Type B pancreatic cell (in vitro differentiated cells): ENCODE results near the gene MAP3K14. TPM values are rescaled to one million over a fixed set of nuclear protein-coding genes. Genes with fewer than 3 reads are reported as not detected.

Source experiments
- DNase-seq: peaks from one replicate; pipeline ENCODE4 v3.0.0; 2021; ENCODE audit warnings: mixed read lengths; ENCODE audit not compliant: unreplicated experiment; ENCODE audit errors: extremely low spot score
- H3K27ac Mint-ChIP-seq: 2 replicates; pipeline ENCODE4 v1.8.0; 2021; ENCODE audit warnings: mild to moderate bottlenecking, mixed read lengths
- H3K27me3 Mint-ChIP-seq: 2 replicates; pipeline ENCODE4 v1.8.0; 2021; ENCODE audit warnings: mixed read lengths
- H3K36me3 Mint-ChIP-seq: 2 replicates; pipeline ENCODE4 v1.8.0; 2021; ENCODE audit warnings: mixed read lengths
- H3K4me1 Mint-ChIP-seq: one replicate; pipeline ENCODE4 v1.8.0; 2021; ENCODE audit warnings: mixed read lengths; ENCODE audit not compliant: unreplicated experiment
- H3K4me3 Mint-ChIP-seq: 2 replicates; pipeline ENCODE4 v1.8.0; 2021; ENCODE audit warnings: mild to moderate bottlenecking, mixed read lengths
- H3K9me3 Mint-ChIP-seq: 2 replicates; pipeline ENCODE4 v1.8.0; 2021; ENCODE audit warnings: mixed read lengths
- total RNA-seq: library from RNA; stranded (reverse); gene quantifications from 2 replicates; pipeline ENCODE4 v1.2.1, GENCODE V29; 2021; ENCODE audit warnings: low replicate concordance
- TF ChIP-seq, protein P1 (sequence below): fragments of 200-600 bp; sonication (generic); conservative IDR thresholded peaks from 2 replicates; pipeline ENCODE4 v1.5.0; 2021; ENCODE audit warnings: antibody characterized with exemption, mild to moderate bottlenecking

The MAP3K14 gene
- total RNA-seq, 1 donor from 2014 or later = 10.4 TPM

DNA sequence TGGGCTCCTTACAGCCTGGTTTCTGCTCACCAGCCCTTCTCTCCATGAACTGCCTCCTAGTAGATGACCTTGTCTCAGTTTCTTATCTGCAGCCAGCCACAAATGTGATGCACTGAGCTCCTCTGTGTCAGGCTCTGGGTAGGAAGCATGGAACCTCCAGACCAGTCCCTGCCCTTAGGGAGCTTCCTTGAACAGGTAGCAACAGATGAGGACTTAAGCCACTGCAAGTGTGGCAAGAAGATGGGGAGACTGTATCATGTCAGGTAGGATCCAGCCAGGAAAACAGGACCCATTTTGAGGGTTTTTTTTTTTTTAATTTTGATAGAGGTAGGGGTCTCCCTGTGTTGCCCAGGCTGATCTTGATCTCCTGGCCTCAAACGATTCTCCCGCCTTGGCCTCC lies 5.3 kb upstream of the MAP3K14 start:
- peaks cover 2% of the 10 kb centered on the region for H3K27me3 Mint-ChIP-seq
- no peak for DNase-seq
- TF ChIP-seq, protein P1, sequence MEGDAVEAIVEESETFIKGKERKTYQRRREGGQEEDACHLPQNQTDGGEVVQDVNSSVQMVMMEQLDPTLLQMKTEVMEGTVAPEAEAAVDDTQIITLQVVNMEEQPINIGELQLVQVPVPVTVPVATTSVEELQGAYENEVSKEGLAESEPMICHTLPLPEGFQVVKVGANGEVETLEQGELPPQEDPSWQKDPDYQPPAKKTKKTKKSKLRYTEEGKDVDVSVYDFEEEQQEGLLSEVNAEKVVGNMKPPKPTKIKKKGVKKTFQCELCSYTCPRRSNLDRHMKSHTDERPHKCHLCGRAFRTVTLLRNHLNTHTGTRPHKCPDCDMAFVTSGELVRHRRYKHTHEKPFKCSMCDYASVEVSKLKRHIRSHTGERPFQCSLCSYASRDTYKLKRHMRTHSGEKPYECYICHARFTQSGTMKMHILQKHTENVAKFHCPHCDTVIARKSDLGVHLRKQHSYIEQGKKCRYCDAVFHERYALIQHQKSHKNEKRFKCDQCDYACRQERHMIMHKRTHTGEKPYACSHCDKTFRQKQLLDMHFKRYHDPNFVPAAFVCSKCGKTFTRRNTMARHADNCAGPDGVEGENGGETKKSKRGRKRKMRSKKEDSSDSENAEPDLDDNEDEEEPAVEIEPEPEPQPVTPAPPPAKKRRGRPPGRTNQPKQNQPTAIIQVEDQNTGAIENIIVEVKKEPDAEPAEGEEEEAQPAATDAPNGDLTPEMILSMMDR = no peak
- H3K27ac Mint-ChIP-seq = no peak overlapping the region
- H3K4me1 Mint-ChIP-seq = peaks cover 32% of the 10 kb centered on the region
- H3K4me3 Mint-ChIP-seq = no peak overlapping the region
- H3K9me3 Mint-ChIP-seq = no peaks in the 10 kb centered on the region
- H3K36me3 Mint-ChIP-seq = no peaks in the 10 kb centered on the region

DNA sequence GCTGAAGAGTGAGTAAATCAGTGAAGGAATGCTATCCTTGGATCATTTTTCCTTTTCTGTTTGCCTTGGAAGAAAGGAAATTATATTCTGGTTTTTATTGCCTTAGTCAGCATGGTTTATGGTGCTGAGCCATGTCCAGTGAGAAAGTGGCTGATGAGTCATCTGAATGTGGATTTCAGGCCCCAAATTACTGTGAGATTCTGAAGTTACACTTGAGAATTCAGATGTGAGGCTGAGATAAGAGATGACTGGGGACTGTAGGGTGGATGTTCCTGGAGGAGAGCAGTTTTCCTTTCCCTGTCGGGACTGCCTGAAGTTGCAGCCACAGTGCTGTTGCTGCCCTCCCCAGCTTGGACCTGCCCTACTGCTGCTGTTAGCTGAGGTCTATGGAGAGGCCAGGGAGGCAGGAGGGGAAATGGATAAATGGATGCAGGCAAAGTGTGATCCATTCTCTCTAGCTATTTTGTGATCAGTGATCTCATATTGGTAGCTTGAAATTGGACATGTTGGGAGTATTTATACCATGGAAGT lies 4.2 kb upstream of the MAP3K14 start:
- Mint-ChIP-seq H3K27ac (peak overlapping the region; percentile 83), H3K4me1 (peaks cover 34% of the 10 kb centered on the region), H3K36me3 (no peaks in the 10 kb centered on the region), H3K9me3 (no peaks in the 10 kb centered on the region), H3K4me3 (peak overlapping the region; percentile 43), H3K27me3 (peaks cover 2% of the 10 kb centered on the region)
- TF ChIP-seq, protein P1 = no peak
- no peak for DNase-seq

DNA sequence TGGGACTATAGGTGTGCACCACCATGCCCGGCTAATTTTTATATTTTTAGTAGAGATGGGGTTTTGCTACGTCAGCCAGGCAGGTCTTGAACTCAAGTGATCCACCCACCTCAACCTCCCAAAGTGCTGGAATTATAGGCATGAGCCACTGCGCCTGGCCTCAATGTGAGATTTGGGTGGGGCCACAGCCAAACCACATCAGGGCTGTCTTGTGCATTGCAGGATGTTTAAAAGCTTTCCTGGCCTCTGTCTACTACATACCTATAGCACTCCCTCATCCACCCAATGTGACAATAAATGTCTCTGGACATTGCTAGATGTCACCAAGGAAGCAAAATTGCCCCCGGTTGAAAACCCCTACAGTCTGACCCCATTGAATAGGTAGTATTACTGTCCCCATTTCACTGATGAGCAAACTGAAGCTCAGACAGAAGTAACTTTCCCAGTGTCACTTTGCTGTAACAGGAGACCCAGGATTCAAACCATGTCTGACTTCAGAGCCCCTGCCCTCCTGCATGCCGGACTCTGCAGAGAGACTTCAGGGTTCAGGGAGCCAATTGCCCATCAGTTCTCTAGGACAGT lies 3.6 kb upstream of the MAP3K14 start:
- Mint-ChIP-seq H3K4me1 (peaks cover 40% of the 10 kb centered on the region), H3K9me3 (no peaks in the 10 kb centered on the region), H3K27me3 (peaks cover 2% of the 10 kb centered on the region), H3K36me3 (no peaks in the 10 kb centered on the region), H3K27ac (peak overlapping the region; percentile 83), H3K4me3 (peak overlapping the region; percentile 43)
- no peak for DNase-seq
- TF ChIP-seq, protein P1 = no peak

DNA sequence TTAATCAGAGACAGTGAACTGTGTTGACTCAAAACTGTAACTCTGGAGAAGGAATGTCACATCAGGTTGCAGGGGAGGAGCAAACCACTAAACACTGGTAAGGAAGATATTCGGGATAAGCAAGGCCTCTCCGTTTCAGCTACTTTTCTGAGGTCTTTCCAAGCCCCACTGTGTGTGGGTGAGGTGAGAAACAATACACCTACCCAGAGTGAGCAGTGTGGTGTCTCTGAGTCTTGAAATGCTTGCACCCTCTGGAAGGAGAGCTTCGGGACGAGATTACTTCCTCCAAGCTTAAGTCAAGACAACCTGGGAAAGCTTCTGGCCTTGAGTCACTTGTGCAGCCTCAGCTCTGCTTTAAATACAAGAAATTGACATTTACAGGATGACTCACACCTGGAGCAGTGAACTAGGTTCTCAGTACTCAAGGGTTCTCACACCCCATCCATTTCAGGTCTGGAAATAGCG lies 2.5 kb upstream of the MAP3K14 start:
- peak overlapping the region; percentile 64 for H3K4me3 Mint-ChIP-seq
- TF ChIP-seq, protein P1 = no peak
- no peaks in the 10 kb centered on the region for H3K9me3 Mint-ChIP-seq

DNA sequence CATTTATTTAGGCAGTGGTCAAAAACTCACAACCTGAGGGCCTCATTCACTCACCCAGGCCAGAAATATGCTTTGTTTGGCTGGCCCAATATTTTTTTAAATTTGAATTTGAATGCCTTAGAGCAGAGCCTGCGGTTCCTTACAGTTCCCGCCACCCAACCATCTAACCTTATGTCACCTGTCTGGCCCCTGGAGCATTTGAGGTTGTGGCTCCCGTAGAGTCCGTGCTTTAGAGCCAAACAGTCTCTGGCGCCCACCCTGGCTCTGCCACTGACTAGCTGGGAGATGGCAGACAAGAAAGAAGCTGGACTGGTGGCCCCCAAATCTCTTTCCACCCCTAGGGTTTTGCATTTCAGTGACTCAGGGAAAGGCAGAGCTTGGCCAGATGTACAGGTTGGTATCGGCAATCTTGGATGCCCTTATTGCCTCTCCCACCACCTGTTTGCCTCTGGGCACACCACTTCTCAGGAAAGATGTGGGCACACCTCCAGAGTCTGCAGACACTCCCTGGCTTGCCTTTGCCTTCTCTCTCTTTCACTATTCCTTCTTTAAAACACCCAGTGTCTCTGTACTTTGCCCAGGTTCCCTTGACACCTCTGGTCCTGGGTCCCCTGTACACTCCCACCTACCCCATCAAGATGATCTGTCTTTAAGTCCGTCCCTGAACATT lies 1.9 kb upstream of the MAP3K14 start:
- DNase-seq = no peak
- peak overlapping the region; percentile 69 for H3K27ac Mint-ChIP-seq
- H3K4me1 Mint-ChIP-seq = peaks cover 55% of the 10 kb centered on the region
- no peaks in the 10 kb centered on the region for H3K36me3 Mint-ChIP-seq
- peaks cover 2% of the 10 kb centered on the region for H3K27me3 Mint-ChIP-seq
- peak overlapping the region; percentile 64 for H3K4me3 Mint-ChIP-seq
- H3K9me3 Mint-ChIP-seq = no peaks in the 10 kb centered on the region
- TF ChIP-seq, protein P1 = no peak

More for the DNA sequence above, 2.5 kb upstream of the MAP3K14 start:
- no peak for DNase-seq
- Mint-ChIP-seq H3K27me3 (peaks cover 2% of the 10 kb centered on the region), H3K4me1 (peaks cover 50% of the 10 kb centered on the region), H3K36me3 (no peaks in the 10 kb centered on the region), H3K27ac (peak overlapping the region; percentile 69)
